GM12878 (cell line): ENCODE measurements around the gene CEACAM8. TPM values are rescaled to one million over a fixed set of nuclear protein-coding genes. Genes with fewer than 3 reads are reported as not detected.
"Not testable (repeated sequence)": the region's sequence is repeated elsewhere in the genome, so short reads cannot be mapped to it uniquely, and the experiment has no call there.

ENCODE experiments used
- ATAC-seq: fragments of 200-7000 bp; cut with Tn5 transposase; 3 replicates; pipeline ENCODE4 v1.9.1; 2020; ENCODE audit warnings: mild to moderate bottlenecking, moderate library complexity
- BruUV-seq: library from RNA; stranded (reverse); fragments of 400-500 nt; replicated peaks from 2 replicates; lab custom pipeline; 2021; lab: Mats Ljungman, UMichigan
- CTCF ChIA-PET: fragments of 300-600 bp; sonication (Branson Sonifier 250); formaldehyde crosslinking; extraction: SDS; loops from one replicate; lab custom pipeline; 2021; ENCODE audit warnings: inconsistent platforms; lab: Yijun Ruan, JAX
- POLR2A ChIA-PET: fragments of 350-600 bp; formaldehyde crosslinking; extraction: SDS; loops from one replicate; lab custom pipeline; 2021; ENCODE audit warnings: inconsistent platforms; lab: Charles Lee
- RAD21 ChIA-PET: fragments of 300-600 bp; sonication (Branson Sonifier 250); formaldehyde crosslinking; loops from one replicate; lab custom pipeline; 2023; ENCODE audit warnings: antibody characterized with exemption; ENCODE audit not compliant: unreplicated experiment; lab: Charles Lee
- SMC1A ChIA-PET: fragments of 300-600 bp; sonication (Branson Sonifier 250); formaldehyde crosslinking; loops from one replicate; lab custom pipeline; 2023; ENCODE audit not compliant: unreplicated experiment, uncharacterized antibody; lab: Charles Lee
- DNase-seq: peaks from one replicate; pipeline ENCODE4 v3.0.0-alpha.2; 2011; ENCODE audit warnings: low read depth, low spot score
- FAIRE-seq: peaks from 3 replicates; lab custom pipeline; 2011; peaks lifted over from hg19 to GRCh38; lab: Jason Lieb, UNC
- H2AFZ ChIP-seq: 2 replicates; pipeline ENCODE4 v1.6.0; 2011; ENCODE audit warnings: low read depth, low read length, control low read depth; ENCODE audit not compliant: control insufficient read depth
- H3K27ac ChIP-seq: 2 replicates; pipeline ENCODE4 v1.5.1; 2011; ENCODE audit warnings: control low read depth; ENCODE audit not compliant: control insufficient read depth, insufficient read depth
- H3K27me3 ChIP-seq, 2 experiments: replicated peaks in 1 of 2; 2 replicates each; pipeline versions ENCODE4 v1.6.0 to v1.6.1; 2011; ENCODE audit warnings: low read length in 1 of 2; ENCODE audit not compliant: control insufficient read depth in 2 of 2, insufficient read depth in 2 of 2
- H3K36me3 ChIP-seq, 2 experiments: 2 replicates each; pipeline ENCODE4 v1.5.1; 2011; ENCODE audit warnings: low read length in 1 of 2; ENCODE audit not compliant: control insufficient read depth in 2 of 2, insufficient read depth in 2 of 2
- H3K4me1 ChIP-seq: 2 replicates; pipeline ENCODE4 v1.6.1; 2011; ENCODE audit warnings: mild to moderate bottlenecking, low read length, moderate library complexity, mixed read lengths; ENCODE audit not compliant: control insufficient read depth, insufficient read depth
- H3K4me2 ChIP-seq: 2 replicates; pipeline ENCODE4 v1.6.0; 2011; ENCODE audit warnings: control low read depth; ENCODE audit not compliant: control insufficient read depth, insufficient read depth
- H3K4me3 ChIP-seq: fragments of 200-600 bp; sonication (generic); 2 replicates; pipeline ENCODE4 v1.5.1; 2016
- H3K79me2 ChIP-seq: 2 replicates; pipeline ENCODE4 v1.6.0; 2011; ENCODE audit warnings: low read length; ENCODE audit not compliant: control insufficient read depth, insufficient read depth
- H3K9ac ChIP-seq: 2 replicates; pipeline ENCODE4 v1.8.0; 2011; ENCODE audit warnings: low read length, control low read depth, mixed read lengths; ENCODE audit not compliant: control insufficient read depth, insufficient read depth
- H3K9me3 ChIP-seq: replicated peaks from 3 replicates; pipeline ENCODE4 v1.5.1; 2011; ENCODE audit warnings: mild to moderate bottlenecking, low read length; ENCODE audit not compliant: control insufficient read depth, insufficient read depth
- H4K20me1 ChIP-seq: 2 replicates; pipeline ENCODE4 v1.6.0; 2011; ENCODE audit not compliant: control insufficient read depth, insufficient read depth
- BMI1 ChIP-seq: fragments of 450-650 bp; IDR thresholded peaks from 2 replicates; pipeline ENCODE4 v1.6.1; 2016; ENCODE audit warnings: mild to moderate bottlenecking, moderate library complexity, borderline replicate concordance
- DPF2 ChIP-seq: fragments of 450-650 bp; IDR thresholded peaks from 2 replicates; pipeline ENCODE4 v1.6.1; 2017; ENCODE audit warnings: mild to moderate bottlenecking
- MTA2 ChIP-seq: fragments of 450-650 bp; IDR thresholded peaks from 2 replicates; pipeline ENCODE4 v1.6.1; 2016; ENCODE audit warnings: low read depth, mild to moderate bottlenecking, moderate library complexity
- NFYB ChIP-seq: IDR thresholded peaks from 2 replicates; pipeline ENCODE4 v1.6.1; 2011; ENCODE audit warnings: low read depth, mild to moderate bottlenecking, low read length, improper control_type of control experiment, moderate library complexity; ENCODE audit not compliant: insufficient read depth
- PAX5 ChIP-seq: IDR thresholded peaks from 2 replicates; pipeline ENCODE4 v1.6.1; 2011; ENCODE audit warnings: low read depth, low read length, borderline replicate concordance
- PAX8 ChIP-seq: fragments of 450-650 bp; IDR thresholded peaks from 2 replicates; pipeline ENCODE4 v1.6.1; 2017; ENCODE audit warnings: mild to moderate bottlenecking, moderate library complexity
- POLR2A ChIP-seq: IDR thresholded peaks from 2 replicates; pipeline ENCODE4 v1.6.1; 2011; ENCODE audit warnings: low read depth, mild to moderate bottlenecking, low read length
- RAD21 ChIP-seq: IDR thresholded peaks from 2 replicates; pipeline ENCODE4 v1.6.1; 2011; ENCODE audit warnings: mild to moderate bottlenecking, low read depth, low read length, moderate library complexity; ENCODE audit not compliant: insufficient read depth
- SPI1 ChIP-seq: IDR thresholded peaks from 2 replicates; pipeline ENCODE4 v1.6.1; 2011; ENCODE audit warnings: low read depth, mild to moderate bottlenecking, low read length, moderate library complexity, borderline replicate concordance; ENCODE audit not compliant: insufficient read depth
- SUPT20H ChIP-seq: IDR thresholded peaks from 2 replicates; pipeline ENCODE4 v1.6.1; 2011; ENCODE audit warnings: low read depth, mild to moderate bottlenecking, low read length, moderate library complexity, borderline replicate concordance; ENCODE audit not compliant: control insufficient read depth
- SUZ12 ChIP-seq: fragments of 200-600 bp; sonication (generic); IDR thresholded peaks from one replicate; pipeline ENCODE4 v1.6.1; 2018; ENCODE audit warnings: antibody characterized with exemption, mild to moderate bottlenecking; ENCODE audit not compliant: unreplicated experiment
- YBX1 ChIP-seq: fragments of 450-650 bp; IDR thresholded peaks from 2 replicates; pipeline ENCODE4 v1.6.1; 2016; ENCODE audit warnings: antibody characterized with exemption
- WGBS: methylation state at CpG from one replicate; pipeline ENCODE4 v1.1.6; 2016; ENCODE audit warnings: low lambda C conversion rate; ENCODE audit not compliant: insufficient replicate concordance, insufficient coverage; ENCODE audit errors: missing lambda C conversion rate; 5-methylcytosine and 5-hydroxymethylcytosine counted together
- in situ Hi-C: fragments of 300-500 bp; cut with MboI; formaldehyde crosslinking; loops from 9 replicates; pipeline ENCODE4 v1.14.3; 2018; ENCODE audit warnings: mixed read lengths
- intact Hi-C: fragments of 100-400 bp; cut with micrococcal nuclease; formaldehyde crosslinking; loops from one replicate; pipeline ENCODE4 v1.14.2; 2022; ENCODE audit not compliant: unreplicated experiment
- polyA plus RNA-seq, 11 experiments: library from polyadenylated mRNA; depleted of rRNA in 4 of 11; unstranded in 6 of 11; stranded (reverse) in 5 of 11; fragments of >200 nt; fragmentation: Nextera tagmentation in 4 of 11; fragmentation: Illumina TruSeq in 1 of 11; extraction: Ambion mirVana in 4 of 11; extraction: Trizol in 1 of 11; gene quantifications; 1 replicate in 1 of 11; 2 replicates in 10 of 11; pipeline versions ENCODE4 v1.2.1 to v1.2.3, GENCODE V29; 2011 to 2016; ENCODE audit warnings: inconsistent platforms in 2 of 11, missing spikeins in 2 of 11, low read depth in 1 of 11
- total RNA-seq, 4 experiments: library from RNA; depleted of rRNA in 3 of 4; stranded (reverse); fragments of >200 nt in 3 of 4; fragmentation: Illumina TruSeq in 1 of 4; extraction: Trizol in 1 of 4; gene quantifications; 2 replicates each; pipeline versions ENCODE4 v1.2.1 to v1.2.3, GENCODE V29; 2013 to 2021
- TF ChIP-seq, protein P1 (sequence below): IDR thresholded peaks from 2 replicates; pipeline ENCODE4 v1.6.1; 2012; ENCODE audit warnings: low read depth, low read length, improper control_type of control experiment
- TF ChIP-seq, protein P2 (sequence below): IDR thresholded peaks from 2 replicates; pipeline ENCODE4 v1.6.1; 2012; ENCODE audit warnings: low read depth, low read length, improper control_type of control experiment

CEACAM8 gene
- total and polyA plus RNA-seq, 10 of the 15 experiments (the other 5 are each of a cell fraction or from before 2014, with no cell fraction given) = 0.06 TPM; not detected in 9

DNA sequence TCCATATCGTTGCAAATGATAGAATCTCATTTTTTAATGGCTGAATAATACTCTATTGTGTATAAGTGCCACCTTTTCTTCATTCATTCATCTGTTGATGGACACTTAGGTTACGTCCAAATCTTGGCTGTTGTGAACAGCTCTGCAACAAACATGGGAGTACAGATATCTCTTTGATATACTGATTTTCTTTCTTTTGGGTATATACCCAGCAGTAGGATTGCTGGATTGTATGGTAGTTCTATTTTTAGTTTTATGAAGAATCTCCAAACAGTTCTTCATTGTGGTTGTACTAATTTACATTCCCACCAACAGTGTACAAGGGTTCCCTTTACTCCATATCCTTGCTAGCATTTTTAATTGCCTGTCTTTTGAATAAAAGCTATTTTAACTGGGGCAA is 59.4 kb downstream of the CEACAM8 start:
- POLR2A ChIA-PET, H4K20me1 ChIP-seq, H3K4me2 ChIP-seq, H3K36me3 ChIP-seq, H3K27ac ChIP-seq, ATAC-seq, DNase-seq, FAIRE-seq, H3K9ac ChIP-seq, H3K9me3 ChIP-seq, H3K27me3 ChIP-seq, intact Hi-C loops, BruUV-seq, H3K4me3 ChIP-seq, H3K4me1 ChIP-seq, H2AFZ ChIP-seq, in situ Hi-C loops, H3K79me2 ChIP-seq: not testable (repeated sequence)
- ChIA-PET CTCF (interaction anchor here (0.7 to 3.8 kb wide), 4 partner anchors 69 to 97 kb away, joined by 3 to 20 read pairs (median 6); no protein-coding TSS in a partner anchor), RAD21 (interaction anchor here (0.8 to 1.6 kb wide), 3 partner anchors 69 to 94 kb away, joined by 3 to 4 read pairs (median 3); no protein-coding TSS in a partner anchor), SMC1A (interaction anchor here (2.8 kb wide), 1 partner anchor 84 kb away, joined by 15 read pairs; no protein-coding TSS in a partner anchor)
- 22% methylated on average over 2 of the region's 2 CpGs for WGBS

DNA sequence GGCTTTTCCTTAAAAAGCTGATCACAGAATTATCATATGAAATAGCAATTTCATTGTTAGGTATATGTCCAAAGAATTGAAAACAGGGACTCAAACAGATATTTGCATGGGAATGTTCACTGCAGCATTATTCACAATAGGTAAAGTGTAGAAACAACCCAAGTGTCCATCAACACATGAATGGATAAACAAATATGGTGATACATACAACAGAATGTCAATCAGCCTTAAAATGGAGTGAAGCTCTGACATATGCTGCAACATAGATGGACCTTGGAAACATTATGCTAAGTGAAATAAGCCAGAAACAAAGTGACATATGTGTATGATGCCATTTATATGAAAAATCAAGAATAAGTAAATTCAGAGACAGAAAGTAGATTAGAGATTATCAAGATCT is 60.3 kb downstream of the CEACAM8 start:
- ATAC-seq (no peak), FAIRE-seq (no peak), DNase-seq (no peak)
- Histone ChIP-seq H3K4me2 (no peak overlapping the region), H3K9ac (no peak overlapping the region), H3K4me1 (no peaks in the 10 kb centered on the region; the same call in 1 of the 2 replicates), H3K27me3 (no peaks in the 10 kb centered on the region), H4K20me1 (no peaks in the 10 kb centered on the region), H2AFZ (no peak overlapping the region), H3K36me3 (no peaks in the 10 kb centered on the region), H3K79me2 (no peaks in the 10 kb centered on the region), H3K9me3 (no peaks in the 10 kb centered on the region), H3K4me3 (no peak overlapping the region), H3K27ac (no peak overlapping the region)
- ChIA-PET POLR2A (no interaction called here), CTCF (interaction anchor here (1.0 to 3.8 kb wide), 5 partner anchors 65 to 101 kb away, joined by 3 to 20 read pairs (median 3); no protein-coding TSS in a partner anchor), SMC1A (interaction anchor here (1.4 to 9.0 kb wide), 2 partner anchors 83 to 94 kb away, joined by 3 to 193 read pairs; no protein-coding TSS in a partner anchor), RAD21 (interaction anchor here (1.5 to 1.6 kb wide), 2 partner anchors 84 to 93 kb away, joined by 3 to 4 read pairs; no protein-coding TSS in a partner anchor)
- no TSS peak for BruUV-seq
- in situ Hi-C loops (no loop called here), intact Hi-C loops (no loop called here)
- no peak for TF ChIP-seq SUZ12
- TF ChIP-seq RAD21 = no peak
- no peak for TF ChIP-seq SUPT20H
- no peak for TF ChIP-seq NFYB
- TF ChIP-seq, protein P1, sequence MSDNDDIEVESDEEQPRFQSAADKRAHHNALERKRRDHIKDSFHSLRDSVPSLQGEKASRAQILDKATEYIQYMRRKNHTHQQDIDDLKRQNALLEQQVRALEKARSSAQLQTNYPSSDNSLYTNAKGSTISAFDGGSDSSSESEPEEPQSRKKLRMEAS = no peak
- TF ChIP-seq MTA2 = no peak
- TF ChIP-seq, protein P2, sequence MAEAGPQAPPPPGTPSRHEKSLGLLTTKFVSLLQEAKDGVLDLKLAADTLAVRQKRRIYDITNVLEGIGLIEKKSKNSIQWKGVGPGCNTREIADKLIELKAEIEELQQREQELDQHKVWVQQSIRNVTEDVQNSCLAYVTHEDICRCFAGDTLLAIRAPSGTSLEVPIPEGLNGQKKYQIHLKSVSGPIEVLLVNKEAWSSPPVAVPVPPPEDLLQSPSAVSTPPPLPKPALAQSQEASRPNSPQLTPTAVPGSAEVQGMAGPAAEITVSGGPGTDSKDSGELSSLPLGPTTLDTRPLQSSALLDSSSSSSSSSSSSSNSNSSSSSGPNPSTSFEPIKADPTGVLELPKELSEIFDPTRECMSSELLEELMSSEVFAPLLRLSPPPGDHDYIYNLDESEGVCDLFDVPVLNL = no peak
- TF ChIP-seq SPI1 = no peak
- TF ChIP-seq PAX8 = no peak
- no peak for TF ChIP-seq DPF2
- no peak for TF ChIP-seq POLR2A
- TF ChIP-seq YBX1 = no peak
- TF ChIP-seq BMI1 = no peak
- no peak for TF ChIP-seq PAX5
